ENCODE data around the gene PTEN.

Gene PTEN

DNA sequence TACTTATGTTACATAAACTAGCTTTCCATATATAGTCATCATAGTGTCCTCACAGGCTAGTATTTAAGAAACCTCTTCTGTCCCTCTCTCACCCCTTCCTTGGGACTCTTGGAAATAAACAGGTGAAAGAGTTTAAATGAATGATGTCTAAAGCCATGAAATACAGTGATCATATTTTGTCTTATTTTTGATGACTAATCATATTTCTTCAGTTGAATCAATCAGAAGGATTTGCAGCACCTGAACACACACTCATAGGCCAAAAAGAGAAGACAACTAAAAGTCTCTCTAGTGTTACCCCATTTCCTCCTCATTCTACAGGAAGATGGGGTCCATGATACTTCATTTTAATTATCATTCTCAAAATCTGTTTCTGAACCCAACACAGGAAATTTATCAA lies 36.8 kb upstream of the PTEN start:
- TF ChIP-seq, protein P1, sequence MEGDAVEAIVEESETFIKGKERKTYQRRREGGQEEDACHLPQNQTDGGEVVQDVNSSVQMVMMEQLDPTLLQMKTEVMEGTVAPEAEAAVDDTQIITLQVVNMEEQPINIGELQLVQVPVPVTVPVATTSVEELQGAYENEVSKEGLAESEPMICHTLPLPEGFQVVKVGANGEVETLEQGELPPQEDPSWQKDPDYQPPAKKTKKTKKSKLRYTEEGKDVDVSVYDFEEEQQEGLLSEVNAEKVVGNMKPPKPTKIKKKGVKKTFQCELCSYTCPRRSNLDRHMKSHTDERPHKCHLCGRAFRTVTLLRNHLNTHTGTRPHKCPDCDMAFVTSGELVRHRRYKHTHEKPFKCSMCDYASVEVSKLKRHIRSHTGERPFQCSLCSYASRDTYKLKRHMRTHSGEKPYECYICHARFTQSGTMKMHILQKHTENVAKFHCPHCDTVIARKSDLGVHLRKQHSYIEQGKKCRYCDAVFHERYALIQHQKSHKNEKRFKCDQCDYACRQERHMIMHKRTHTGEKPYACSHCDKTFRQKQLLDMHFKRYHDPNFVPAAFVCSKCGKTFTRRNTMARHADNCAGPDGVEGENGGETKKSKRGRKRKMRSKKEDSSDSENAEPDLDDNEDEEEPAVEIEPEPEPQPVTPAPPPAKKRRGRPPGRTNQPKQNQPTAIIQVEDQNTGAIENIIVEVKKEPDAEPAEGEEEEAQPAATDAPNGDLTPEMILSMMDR (IDR thresholded peaks at IDR 0.05) = no peak

DNA sequence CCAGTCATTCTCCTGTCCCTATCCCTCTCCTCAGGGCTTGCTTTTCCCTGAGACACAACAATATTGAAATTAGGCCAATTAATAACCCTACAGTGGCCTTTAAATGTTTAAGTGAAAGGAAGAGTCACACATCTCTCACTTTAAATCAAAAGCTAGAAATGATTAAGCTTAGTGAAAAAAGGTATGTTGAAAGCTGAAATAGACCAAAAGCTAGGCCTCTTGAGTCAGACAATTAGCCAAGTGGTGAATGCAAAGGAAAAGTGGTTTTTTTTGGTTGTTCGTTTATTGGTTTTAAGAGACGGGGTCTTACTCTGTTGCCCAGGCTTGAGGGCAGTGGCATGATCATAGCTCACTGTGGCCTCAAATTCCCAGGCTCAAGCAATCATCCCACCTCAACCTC lies 35.7 kb upstream of the PTEN start:
- TF ChIP-seq, protein P1 (IDR thresholded peaks at IDR 0.05) = no peak

DNA sequence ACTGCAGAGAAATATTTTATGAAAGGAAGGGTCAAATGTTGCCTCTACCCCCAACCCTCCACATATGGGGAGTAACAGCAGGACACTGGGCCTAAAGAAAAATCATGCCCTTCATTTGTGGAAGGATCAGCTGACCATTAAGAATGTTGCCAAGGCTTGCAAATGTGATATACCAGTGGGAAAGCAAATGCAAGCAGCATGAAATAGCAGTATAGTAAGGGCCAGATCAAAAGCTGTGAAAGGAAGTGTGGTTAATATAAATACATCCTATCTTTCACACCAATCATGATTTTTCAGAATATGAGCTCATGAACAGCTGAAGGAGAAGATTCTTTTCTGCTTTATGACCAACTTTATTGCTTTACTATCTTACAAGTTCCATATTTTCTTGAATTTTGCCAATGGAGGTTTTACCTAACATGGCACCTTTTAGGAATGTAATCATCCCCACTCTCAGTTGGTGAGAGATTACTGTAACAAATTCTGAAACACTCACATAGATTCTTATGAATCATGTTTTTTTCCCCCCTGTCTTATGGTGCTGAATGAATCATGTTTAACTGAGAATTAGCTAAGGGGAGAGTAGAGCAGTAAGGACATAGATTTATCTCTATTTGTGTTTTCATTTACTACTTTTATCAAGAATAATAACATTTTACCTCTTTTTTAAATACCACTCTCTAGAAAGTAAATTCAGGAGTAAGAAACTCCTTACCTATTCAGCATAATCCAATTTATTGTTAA lies 33.3 kb upstream of the PTEN start:
- TF ChIP-seq, protein P1 (IDR thresholded peaks at IDR 0.05) = no peak

DNA sequence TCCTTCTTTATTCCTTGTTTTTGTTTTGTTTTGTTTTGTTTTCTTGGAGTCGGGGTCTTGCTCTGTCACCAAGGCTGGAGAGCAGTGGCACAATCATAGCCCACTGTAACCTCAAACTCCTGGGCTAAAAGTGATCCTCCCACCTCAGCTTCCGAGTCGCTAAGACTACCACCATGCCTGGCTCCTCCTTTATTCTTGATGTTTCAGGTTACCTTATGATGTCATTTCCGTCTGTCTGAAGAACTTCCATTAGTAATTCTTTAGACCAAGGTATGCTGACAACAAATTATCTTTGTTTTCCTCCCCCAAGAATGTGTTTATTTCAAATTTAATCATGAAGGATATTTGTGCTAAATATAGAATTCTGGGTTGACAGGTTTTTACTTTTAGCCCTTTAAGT lies 27.3 kb upstream of the PTEN start:
- TF ChIP-seq, protein P1 (IDR thresholded peaks at IDR 0.05) = no peak

DNA sequence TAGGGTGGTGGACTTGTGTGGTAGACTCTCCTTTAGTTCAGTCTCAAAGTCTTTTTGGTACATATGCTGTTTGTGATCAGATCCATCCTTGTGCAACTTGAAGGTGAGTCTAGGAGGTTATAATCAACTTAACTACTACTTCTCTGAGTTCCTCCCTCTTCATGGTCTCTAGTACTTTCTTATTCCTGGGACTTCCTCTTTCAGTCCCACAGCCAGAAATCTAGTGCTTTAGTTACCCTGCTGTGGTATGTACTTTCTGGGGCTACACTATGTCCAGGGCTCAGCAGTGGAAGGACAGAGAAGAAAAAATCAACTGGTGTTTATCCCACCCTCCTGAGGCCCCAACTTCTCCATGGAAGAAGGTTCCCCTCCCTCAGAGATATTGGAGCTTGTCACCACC lies 26.0 kb upstream of the PTEN start:
- TF ChIP-seq, protein P1 (IDR thresholded peaks at IDR 0.05) = no peak

DNA sequence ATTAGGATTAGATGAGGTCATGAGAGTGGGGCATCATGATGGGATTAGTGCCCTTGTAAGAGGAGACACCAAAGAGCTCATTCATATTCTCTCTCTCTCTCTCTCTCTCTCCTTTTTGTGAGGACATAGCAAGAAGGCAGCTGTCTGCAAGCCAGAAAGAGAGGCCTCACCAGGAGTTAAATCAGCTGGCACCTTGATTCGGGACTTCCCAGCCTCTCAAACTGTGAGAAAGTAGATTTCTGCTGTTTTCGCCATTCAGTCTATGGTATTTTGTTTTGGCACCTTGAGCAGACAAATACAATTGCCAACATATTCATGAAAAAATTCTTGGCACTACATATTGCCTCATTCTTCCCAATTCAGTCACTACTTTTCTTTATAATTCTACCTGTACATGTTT lies 24.8 kb upstream of the PTEN start:
- TF ChIP-seq, protein P1 (IDR thresholded peaks at IDR 0.05) = no peak

DNA sequence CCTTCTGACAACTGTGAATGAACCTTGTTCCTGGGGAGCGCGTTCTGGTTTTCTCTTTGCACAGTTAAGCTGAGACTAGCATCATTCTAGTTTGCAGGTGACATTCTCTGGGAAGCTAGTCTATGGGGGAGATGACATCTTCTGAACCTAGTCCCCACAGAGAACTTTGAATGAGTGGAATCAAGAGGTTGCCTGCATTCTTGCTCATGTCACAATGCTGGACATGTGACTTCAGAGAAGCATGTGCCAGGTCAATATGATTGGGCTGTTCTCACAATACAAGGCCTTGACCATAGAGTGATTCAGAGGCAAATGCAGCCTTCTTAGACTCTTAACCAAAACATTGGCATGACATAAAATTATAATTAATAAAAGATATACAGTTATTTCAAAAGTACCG lies 22.2 kb upstream of the PTEN start:
- TF ChIP-seq, protein P1 (IDR thresholded peaks at IDR 0.05) = no peak

DNA sequence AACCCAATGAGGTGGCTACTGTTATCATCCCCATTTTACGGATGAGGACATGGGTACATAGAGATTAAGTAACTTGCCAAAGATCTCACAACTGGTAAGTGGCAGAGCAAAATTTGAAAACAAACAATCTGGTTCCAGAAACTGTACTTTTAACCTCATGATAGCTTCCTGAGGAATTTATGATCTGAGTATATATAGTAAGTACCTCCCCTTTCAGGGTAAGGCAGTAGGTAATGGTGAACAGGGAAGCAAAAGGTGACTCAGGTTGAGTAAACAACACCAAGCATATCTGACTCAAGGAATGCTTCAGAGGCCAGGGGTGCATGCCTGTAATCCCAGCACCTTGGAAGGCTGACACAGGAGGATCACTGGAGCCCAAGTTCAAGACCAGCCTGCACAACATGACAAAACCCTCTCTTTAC lies 21.2 kb upstream of the PTEN start:
- TF ChIP-seq, protein P1 (IDR thresholded peaks at IDR 0.05) = no peak

Data from LNCAP (cell line).